Chondrocyte (in vitro differentiated cells): ENCODE results near the gene PPM1E. TPM values are rescaled to one million over a fixed set of nuclear protein-coding genes. Genes with fewer than 3 reads are reported as not detected.
"Not testable (repeated sequence)": the region's sequence is repeated elsewhere in the genome, so short reads cannot be mapped to it uniquely, and the experiment has no call there.

Experiments used
- DNase-seq: peaks from one replicate; pipeline ENCODE4 v3.0.0; 2021; ENCODE audit warnings: mixed read lengths, low spot score
- H3K27ac Mint-ChIP-seq: one replicate; pipeline ENCODE4 v1.8.0; 2021; ENCODE audit warnings: mild to moderate bottlenecking, moderate library complexity, mixed read lengths; ENCODE audit not compliant: unreplicated experiment
- H3K27me3 Mint-ChIP-seq: 2 replicates; pipeline ENCODE4 v1.8.0; 2021; ENCODE audit warnings: low read depth, mixed read lengths
- H3K36me3 Mint-ChIP-seq: 2 replicates; pipeline ENCODE4 v1.8.0; 2021; ENCODE audit warnings: low read depth, mixed read lengths
- H3K4me1 Mint-ChIP-seq: 2 replicates; pipeline ENCODE4 v1.8.0; 2021; ENCODE audit warnings: low read depth, mild to moderate bottlenecking, mixed read lengths
- H3K4me3 Mint-ChIP-seq: one replicate; pipeline ENCODE4 v1.8.0; 2021; ENCODE audit warnings: mild to moderate bottlenecking, moderate library complexity, mixed read lengths; ENCODE audit not compliant: unreplicated experiment
- H3K9me3 Mint-ChIP-seq: 2 replicates; pipeline ENCODE4 v1.8.0; 2021; ENCODE audit warnings: low read depth, mixed read lengths
- CTCF ChIP-seq: fragments of 200-600 bp; sonication (generic); IDR thresholded peaks from 2 replicates; pipeline ENCODE4 v1.5.0; 2021; ENCODE audit warnings: antibody characterized with exemption, mild to moderate bottlenecking, moderate library complexity
- total RNA-seq: library from RNA; stranded (reverse); gene quantifications from 3 replicates; pipeline ENCODE4 v1.2.1, GENCODE V29; 2021

Gene PPM1E
- total RNA-seq, 1 donor from 2014 or later = 2.2 TPM

- Mint-ChIP-seq H3K9me3 (no peaks in the 10 kb centered on the region), H3K27me3 (no peaks in the 10 kb centered on the region), H3K36me3 (no peaks in the 10 kb centered on the region), H3K4me1 (peaks cover 30% of the 10 kb centered on the region), H3K4me3 (no peak overlapping the region), H3K27ac (no peak overlapping the region)
- TF ChIP-seq CTCF = no peak
- DNase-seq = no peak
Observed at GRCh38 chr17:58789160-58789559, 33.5 kb downstream of the PPM1E start.

GRCh38 chr17:58789831-58790230 lies 34.2 kb downstream of the PPM1E start:
- no peak overlapping the region for H3K4me3 Mint-ChIP-seq
- no peak for TF ChIP-seq CTCF
- peaks cover 30% of the 10 kb centered on the region for H3K4me1 Mint-ChIP-seq
- peaks cover 2% of the 10 kb centered on the region for H3K36me3 Mint-ChIP-seq
- H3K9me3 Mint-ChIP-seq = peaks cover 3% of the 10 kb centered on the region
- no peaks in the 10 kb centered on the region for H3K27me3 Mint-ChIP-seq
- no peak for DNase-seq
- no peak overlapping the region for H3K27ac Mint-ChIP-seq

GRCh38 chr17:58794508-58794907 lies 38.9 kb downstream of the PPM1E start:
- not testable (repeated sequence) for H3K36me3 Mint-ChIP-seq, H3K27me3 Mint-ChIP-seq, DNase-seq, H3K9me3 Mint-ChIP-seq, H3K27ac Mint-ChIP-seq, H3K4me3 Mint-ChIP-seq, H3K4me1 Mint-ChIP-seq

GRCh38 chr17:58802188-58802587 lies 46.5 kb downstream of the PPM1E start:
- Mint-ChIP-seq H3K9me3 (peaks cover 13% of the 10 kb centered on the region), H3K36me3 (peaks cover 3% of the 10 kb centered on the region), H3K27ac (no peak overlapping the region), H3K4me1 (no peaks in the 10 kb centered on the region), H3K27me3 (no peaks in the 10 kb centered on the region), H3K4me3 (no peak overlapping the region)
- DNase-seq = no peak
- TF ChIP-seq CTCF = no peak

- Mint-ChIP-seq H3K27me3 (no peaks in the 10 kb centered on the region), H3K4me3 (no peak overlapping the region), H3K27ac (no peak overlapping the region), H3K9me3 (peaks cover 13% of the 10 kb centered on the region), H3K4me1 (peaks cover 6% of the 10 kb centered on the region), H3K36me3 (peaks cover 3% of the 10 kb centered on the region)
- DNase-seq = no peak
- TF ChIP-seq CTCF = no peak
Observed at GRCh38 chr17:58806046-58806445, 50.4 kb downstream of the PPM1E start.
